ENCODE results near the gene ALAD. TPM values are rescaled to one million over a fixed set of nuclear protein-coding genes. Genes with fewer than 3 reads are reported as not detected.

The ALAD gene
- total RNA-seq = 23.8 TPM

GRCh38 chr9:113401027-113401792 lies at the start of gene ALAD:
Gene ALAD (minus strand): TSS chr9:113401284. CDS start chr9:113393559, 7,725 bp downstream.

GRCh38 chr9:113410207-113410864 lies 9.3 kb upstream of the ALAD start, which contains the start of the genes C9orf43 and POLE3:
Gene C9orf43 (plus strand): TSS chr9:113410747. CDS start chr9:113413494, 2,747 bp downstream.
Gene POLE3 (minus strand): TSS chr9:113410675. CDS start chr9:113410293, 382 bp downstream.

GRCh38 chr9:113376634-113377567 lies 24.2 kb downstream of the ALAD start, which contains the start of gene HDHD3:
Gene HDHD3 (minus strand): TSS chr9:113376986. CDS start chr9:113374354, 2,632 bp downstream.

GRCh38 chr9:113349445-113350094 lies 51.5 kb downstream of the ALAD start, which contains the start of gene BSPRY:
Gene BSPRY (plus strand): TSS chr9:113349541. CDS start chr9:113349580, 39 bp downstream.

GRCh38 chr9:113340011-113340699 lies 60.9 kb downstream of the ALAD start, which contains the start of gene WDR31:
Gene WDR31 (minus strand): TSS chr9:113340275. CDS start chr9:113332022, 8,253 bp downstream.

Other genes starting within 250 kb of the ALAD start
- gene FKBP15, start 180.0 kb downstream of the ALAD start, total RNA-seq = 31.9 TPM
- gene SLC31A1, start 179.7 kb downstream of the ALAD start, total RNA-seq = 10.6 TPM
- gene CDC26, start 125.7 kb downstream of the ALAD start, total RNA-seq = 11.3 TPM
- 26.0 TPM for gene PRPF4, start 125.6 kb downstream of the ALAD start, total RNA-seq
- not detected for gene RNF183, start 97.9 kb downstream of the ALAD start, total RNA-seq
- 2.8 TPM for gene WDR31, start 61.0 kb downstream of the ALAD start, total RNA-seq
- not detected for gene BSPRY, start 51.7 kb downstream of the ALAD start, total RNA-seq
- 10.0 TPM for gene HDHD3, start 24.3 kb downstream of the ALAD start, total RNA-seq
- 31.3 TPM for gene POLE3, start 9.4 kb upstream of the ALAD start, total RNA-seq
- gene C9orf43, start 9.5 kb upstream of the ALAD start, total RNA-seq = 0.94 TPM
- gene RGS3, start 62.4 kb upstream of the ALAD start, total RNA-seq = 15.3 TPM

All from parietal lobe (tissue), 1 donor.